Measurements from ENCODE around the gene OSBPL10.

Gene OSBPL10

GRCh38 chr3:31924610-31925270 is 56.3 kb downstream of the OSBPL10 start:
- ATAC-seq, result no peak
- no peak for TF ChIP-seq PATZ1 (CRISPR knock-in tag; IDR thresholded peaks at IDR 0.05; ENCODE audit: borderline replicate concordance)
- TF ChIP-seq ISL1 (CRISPR knock-in tag; IDR thresholded peaks at IDR 0.05), result no peak
- no peak for TF ChIP-seq CSRNP3 (CRISPR knock-in tag; IDR thresholded peaks at IDR 0.05)
- TF ChIP-seq ARNTL (CRISPR knock-in tag; IDR thresholded peaks at IDR 0.05; ENCODE audit: borderline replicate concordance, low read depth), result no peak
- TF ChIP-seq ZFP30 (CRISPR knock-in tag; IDR thresholded peaks at IDR 0.05), result no peak
- TF ChIP-seq ZNF8 (CRISPR knock-in tag; IDR thresholded peaks at IDR 0.05), result no peak
- TF ChIP-seq TOX (CRISPR knock-in tag; IDR thresholded peaks at IDR 0.05; ENCODE audit: borderline replicate concordance), result no peak
- no peak for TF ChIP-seq PPARA (CRISPR knock-in tag; IDR thresholded peaks at IDR 0.05; ENCODE audit: borderline replicate concordance)
- TF ChIP-seq OSR1 (CRISPR knock-in tag; IDR thresholded peaks at IDR 0.05), result no peak
- TF ChIP-seq ZNF70 (CRISPR knock-in tag; IDR thresholded peaks at IDR 0.05), result no peak
- no peak for TF ChIP-seq BACH2 (CRISPR knock-in tag; IDR thresholded peaks at IDR 0.05; ENCODE audit: borderline replicate concordance)
- no peak for TF ChIP-seq SNAI2 (CRISPR knock-in tag; IDR thresholded peaks at IDR 0.05)
- no peak for TF ChIP-seq GLIS3 (CRISPR knock-in tag; IDR thresholded peaks at IDR 0.05)
- TF ChIP-seq CREB5 (CRISPR knock-in tag; IDR thresholded peaks at IDR 0.05; ENCODE audit: low read depth), result no peak
- no peak for TF ChIP-seq CSDC2 (CRISPR knock-in tag; IDR thresholded peaks at IDR 0.05)
- TF ChIP-seq ESRRG (CRISPR knock-in tag; IDR thresholded peaks at IDR 0.05), result no peak
- no peak for TF ChIP-seq TCF4 (CRISPR knock-in tag; IDR thresholded peaks at IDR 0.05; ENCODE audit: borderline replicate concordance)

- ATAC-seq, result no peak
These were observed 58.1 kb downstream of the OSBPL10 start for GRCh38 chr3:31922962-31923361.

More at GRCh38 chr3:31922962-31923361, 58.1 kb downstream of the OSBPL10 start:
- TF ChIP-seq SNAI2 (CRISPR knock-in tag; IDR thresholded peaks at IDR 0.05) (no peak), RARB (CRISPR knock-in tag; IDR thresholded peaks at IDR 0.05) (no peak), PATZ1 (CRISPR knock-in tag; IDR thresholded peaks at IDR 0.05; ENCODE audit: borderline replicate concordance) (no peak), ZNF565 (CRISPR knock-in tag; conservative IDR thresholded peaks at IDR 0.05; ENCODE audit: low read depth) (no peak), ZNF8 (CRISPR knock-in tag; IDR thresholded peaks at IDR 0.05) (no peak), ZNF70 (CRISPR knock-in tag; IDR thresholded peaks at IDR 0.05) (no peak), POU6F1 (CRISPR knock-in tag; IDR thresholded peaks at IDR 0.05; ENCODE audit: borderline replicate concordance, low read depth) (no peak), ZFP30 (CRISPR knock-in tag; IDR thresholded peaks at IDR 0.05) (no peak), ISL1 (CRISPR knock-in tag; IDR thresholded peaks at IDR 0.05) (no peak), CSDC2 (CRISPR knock-in tag; IDR thresholded peaks at IDR 0.05) (no peak), ESRRG (CRISPR knock-in tag; IDR thresholded peaks at IDR 0.05) (no peak), TCF4 (CRISPR knock-in tag; IDR thresholded peaks at IDR 0.05; ENCODE audit: borderline replicate concordance) (no peak), ARNTL (CRISPR knock-in tag; IDR thresholded peaks at IDR 0.05; ENCODE audit: borderline replicate concordance, low read depth) (no peak), TSHZ2 (CRISPR knock-in tag; IDR thresholded peaks at IDR 0.05) (no peak), ZC3H10 (CRISPR knock-in tag; IDR thresholded peaks at IDR 0.05) (no peak), PPARA (CRISPR knock-in tag; IDR thresholded peaks at IDR 0.05; ENCODE audit: borderline replicate concordance) (no peak), CSRNP3 (CRISPR knock-in tag; IDR thresholded peaks at IDR 0.05) (no peak), OSR1 (CRISPR knock-in tag; IDR thresholded peaks at IDR 0.05) (no peak), CREB5 (CRISPR knock-in tag; IDR thresholded peaks at IDR 0.05; ENCODE audit: low read depth) (no peak)

All from SK-N-SH treated with all-trans-retinoic acid at 6 μM for 48 hours (cell line).